ENCODE data around the gene RNF17. TPM values are rescaled to one million over a fixed set of nuclear protein-coding genes. Genes with fewer than 3 reads are reported as not detected.

RNF17 gene
- total RNA-seq, 1 donor from 2014 or later: not detected

DNA sequence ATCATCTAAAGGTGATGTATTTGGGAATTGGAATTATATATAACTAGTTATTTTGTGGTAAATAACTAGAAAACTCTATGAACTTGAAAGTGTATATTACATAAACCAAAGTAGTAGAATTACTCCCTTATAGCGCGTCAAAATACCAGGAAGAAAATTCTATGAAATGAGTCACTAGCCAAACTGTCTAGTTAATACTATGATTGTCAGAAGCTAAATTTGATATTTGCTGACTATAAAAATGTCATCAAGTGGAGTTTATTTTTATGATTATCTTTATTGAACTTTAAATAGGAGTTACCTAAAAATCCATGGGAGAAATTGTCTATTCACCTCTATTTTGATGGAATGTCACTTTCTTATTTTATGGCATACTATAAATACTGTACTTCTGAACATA is 100.6 kb downstream of the RNF17 start:
- no peak for TF ChIP-seq EZH2 (IDR thresholded peaks at IDR 0.05)
- TF ChIP-seq EZH2phosphoT487 (IDR thresholded peaks at IDR 0.05): no peak
- TF ChIP-seq, protein P1, sequence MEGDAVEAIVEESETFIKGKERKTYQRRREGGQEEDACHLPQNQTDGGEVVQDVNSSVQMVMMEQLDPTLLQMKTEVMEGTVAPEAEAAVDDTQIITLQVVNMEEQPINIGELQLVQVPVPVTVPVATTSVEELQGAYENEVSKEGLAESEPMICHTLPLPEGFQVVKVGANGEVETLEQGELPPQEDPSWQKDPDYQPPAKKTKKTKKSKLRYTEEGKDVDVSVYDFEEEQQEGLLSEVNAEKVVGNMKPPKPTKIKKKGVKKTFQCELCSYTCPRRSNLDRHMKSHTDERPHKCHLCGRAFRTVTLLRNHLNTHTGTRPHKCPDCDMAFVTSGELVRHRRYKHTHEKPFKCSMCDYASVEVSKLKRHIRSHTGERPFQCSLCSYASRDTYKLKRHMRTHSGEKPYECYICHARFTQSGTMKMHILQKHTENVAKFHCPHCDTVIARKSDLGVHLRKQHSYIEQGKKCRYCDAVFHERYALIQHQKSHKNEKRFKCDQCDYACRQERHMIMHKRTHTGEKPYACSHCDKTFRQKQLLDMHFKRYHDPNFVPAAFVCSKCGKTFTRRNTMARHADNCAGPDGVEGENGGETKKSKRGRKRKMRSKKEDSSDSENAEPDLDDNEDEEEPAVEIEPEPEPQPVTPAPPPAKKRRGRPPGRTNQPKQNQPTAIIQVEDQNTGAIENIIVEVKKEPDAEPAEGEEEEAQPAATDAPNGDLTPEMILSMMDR (IDR thresholded peaks at IDR 0.05): no peak
- Histone ChIP-seq H3K36me3 (no peaks in the 10 kb centered on the region), H3K9me3 (ENCODE audit: low read depth) (no peaks in the 10 kb centered on the region), H3K27me3 (no peaks in the 10 kb centered on the region), H3K4me2 (no peak overlapping the region), H3K9ac (no peak overlapping the region), H3K4me3 (no peak overlapping the region), H4K20me1 (ENCODE audit: low read depth) (no peaks in the 10 kb centered on the region), H3F3A (ENCODE audit: low read depth) (no peaks in the 10 kb centered on the region), H3K79me2 (ENCODE audit: low read depth) (no peaks in the 10 kb centered on the region), H3K27ac (no peak overlapping the region), H3K4me1 (no peaks in the 10 kb centered on the region), H2AFZ (replicated peaks) (no peak overlapping the region)
- no peak for DNase-seq (ENCODE audit: low spot score)
- H3K27me3 Mint-ChIP-seq (ENCODE audit: insufficient read depth, low read depth): no peaks in the 10 kb centered on the region
- peaks cover 3% of the 10 kb centered on the region for H3K4me1 Mint-ChIP-seq
- H3K4me3 Mint-ChIP-seq: no peak overlapping the region
- no peaks in the 10 kb centered on the region for H3K9me3 Mint-ChIP-seq
- no peaks in the 10 kb centered on the region for H3K36me3 Mint-ChIP-seq
- H3K27ac Mint-ChIP-seq: no peak overlapping the region

DNA sequence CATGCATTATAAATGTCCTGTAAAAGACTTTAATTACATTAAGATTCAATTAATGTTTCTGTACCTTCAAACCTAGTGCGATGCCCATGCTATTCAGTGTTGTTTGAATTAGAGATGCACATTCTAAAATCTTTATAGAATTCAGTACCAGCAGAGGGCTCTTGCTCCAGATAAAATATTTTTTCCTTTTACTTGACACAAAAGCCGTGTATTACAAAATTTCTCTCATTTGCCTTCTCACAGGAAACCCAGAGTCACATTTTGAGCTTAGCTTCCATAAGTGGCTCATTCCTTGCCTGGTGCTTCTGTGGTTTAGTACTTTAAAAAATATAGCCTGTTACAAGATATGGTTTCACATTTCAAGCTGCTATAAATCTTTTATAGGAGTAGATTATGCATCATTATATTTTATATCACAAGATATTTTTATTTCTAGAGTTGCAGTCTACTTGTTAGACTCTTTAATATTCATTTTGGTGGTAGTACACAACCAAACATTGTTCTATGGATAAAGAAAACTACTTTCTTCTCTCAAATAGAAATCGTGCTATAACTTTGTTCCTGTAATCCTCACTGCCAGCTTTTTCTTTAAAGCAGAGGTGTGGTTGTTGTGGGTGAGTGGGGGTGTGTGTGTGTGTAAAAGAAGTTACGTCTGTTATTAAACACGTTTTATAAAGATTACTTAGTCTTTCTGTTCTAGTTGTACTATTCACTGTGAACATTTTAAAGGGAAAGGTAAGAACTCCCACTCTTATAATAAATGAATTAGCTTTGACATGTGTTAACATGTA is 101.4 kb downstream of the RNF17 start:
- Histone ChIP-seq H3K9ac (no peak overlapping the region), H3K79me2 (ENCODE audit: low read depth) (no peaks in the 10 kb centered on the region), H3K4me3 (no peak overlapping the region), H3K9me3 (ENCODE audit: low read depth) (no peaks in the 10 kb centered on the region), H3K27me3 (no peaks in the 10 kb centered on the region), H4K20me1 (ENCODE audit: low read depth) (no peaks in the 10 kb centered on the region), H3F3A (ENCODE audit: low read depth) (no peaks in the 10 kb centered on the region), H3K4me1 (no peaks in the 10 kb centered on the region), H2AFZ (replicated peaks) (no peak overlapping the region), H3K4me2 (no peak overlapping the region), H3K36me3 (no peaks in the 10 kb centered on the region), H3K27ac (no peak overlapping the region)
- Mint-ChIP-seq H3K4me1 (peaks cover 3% of the 10 kb centered on the region), H3K4me3 (no peak overlapping the region), H3K9me3 (no peaks in the 10 kb centered on the region), H3K27ac (no peak overlapping the region), H3K36me3 (no peaks in the 10 kb centered on the region), H3K27me3 (ENCODE audit: insufficient read depth, low read depth) (no peaks in the 10 kb centered on the region)
- TF ChIP-seq EZH2phosphoT487 (IDR thresholded peaks at IDR 0.05) (no peak), EZH2 (IDR thresholded peaks at IDR 0.05) (no peak)
- TF ChIP-seq, protein P1 (IDR thresholded peaks at IDR 0.05): no peak
- no peak for DNase-seq (ENCODE audit: low spot score)

DNA sequence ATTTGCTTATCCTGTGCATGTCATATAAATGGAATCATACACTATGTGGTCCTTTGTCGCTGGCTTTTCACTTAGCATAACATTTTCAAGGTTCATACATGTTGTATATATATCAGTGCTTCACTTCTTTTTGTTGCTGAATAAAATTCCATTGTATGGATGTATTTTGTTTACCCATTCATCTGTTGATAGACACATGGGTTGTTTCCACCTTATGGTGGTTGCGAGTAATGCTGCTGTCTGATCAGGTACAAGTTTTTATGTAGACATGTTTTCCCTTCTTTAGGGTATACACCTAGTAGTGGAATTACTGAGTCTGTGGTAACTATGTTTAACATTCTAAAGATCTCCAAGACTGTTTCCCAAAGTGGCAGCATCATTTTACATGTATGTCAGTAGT is 102.5 kb downstream of the RNF17 start:
- H3K27me3 ChIP-seq: no peaks in the 10 kb centered on the region
- TF ChIP-seq EZH2 (IDR thresholded peaks at IDR 0.05) (no peak), EZH2phosphoT487 (IDR thresholded peaks at IDR 0.05) (no peak)
- TF ChIP-seq, protein P1 (IDR thresholded peaks at IDR 0.05): no peak
- no peaks in the 10 kb centered on the region for H4K20me1 ChIP-seq (ENCODE audit: low read depth)
- DNase-seq (ENCODE audit: low spot score): no peak
- H3K27me3 Mint-ChIP-seq (ENCODE audit: insufficient read depth, low read depth): no peaks in the 10 kb centered on the region
- no peaks in the 10 kb centered on the region for H3F3A ChIP-seq (ENCODE audit: low read depth)
- H3K9me3 Mint-ChIP-seq: no peaks in the 10 kb centered on the region
- no peak overlapping the region for H3K27ac Mint-ChIP-seq
- no peak overlapping the region for H3K4me2 ChIP-seq
- H3K9ac ChIP-seq: no peak overlapping the region
- no peaks in the 10 kb centered on the region for H3K4me1 ChIP-seq
- no peaks in the 10 kb centered on the region for H3K36me3 ChIP-seq
- H3K9me3 ChIP-seq (ENCODE audit: low read depth): no peaks in the 10 kb centered on the region
- no peaks in the 10 kb centered on the region for H3K79me2 ChIP-seq (ENCODE audit: low read depth)
- H3K4me3 ChIP-seq: no peak overlapping the region
- no peak overlapping the region for H3K4me3 Mint-ChIP-seq
- H3K27ac ChIP-seq: no peak overlapping the region
- peaks cover 3% of the 10 kb centered on the region for H3K4me1 Mint-ChIP-seq
- H2AFZ ChIP-seq (replicated peaks): no peak overlapping the region
- H3K36me3 Mint-ChIP-seq: no peaks in the 10 kb centered on the region

All from neural progenitor cell (in vitro differentiated cells).